DND-41 (cell line): Measurements from ENCODE around the gene SGSM2.

Experiments
- ATAC-seq: fragments of 200-7000 bp; cut with Tn5 transposase; 3 replicates; pipeline ENCODE4 v1.9.1; 2021; ENCODE audit warnings: low read depth; ENCODE audit not compliant: insufficient read depth
- DNase-seq: peaks from one replicate; pipeline ENCODE4 v3.0.0-alpha.2; 2020
- H2AFZ ChIP-seq: 2 replicates; pipeline ENCODE4 v1.6.0; 2012; ENCODE audit warnings: low read depth, low read length
- H3K27ac ChIP-seq: 2 replicates; pipeline ENCODE4 v1.5.1; 2012; ENCODE audit warnings: low read length, inconsistent platforms
- H3K27me3 ChIP-seq: fragments of 200-600 bp; sonication (generic); 2 replicates; pipeline ENCODE4 v1.6.0; 2012; ENCODE audit warnings: low read length, mild to moderate bottlenecking, inconsistent platforms; ENCODE audit not compliant: insufficient read depth, poor library complexity
- H3K36me3 ChIP-seq: 2 replicates; pipeline ENCODE4 v1.5.1; 2012; ENCODE audit warnings: low read length, inconsistent platforms; ENCODE audit not compliant: insufficient read depth
- H3K4me1 ChIP-seq: 2 replicates; pipeline ENCODE4 v1.5.1; 2012; ENCODE audit warnings: mild to moderate bottlenecking, low read length; ENCODE audit not compliant: insufficient read depth
- H3K4me2 ChIP-seq: 2 replicates; pipeline ENCODE4 v1.6.0; 2012; ENCODE audit warnings: mild to moderate bottlenecking, moderate library complexity, low read length, inconsistent platforms; ENCODE audit not compliant: insufficient read depth
- H3K4me3 ChIP-seq, 2 experiments: fragments of 200-600 bp in 1 of 2; shearing (Covaris generic) in 1 of 2; 2 replicates each; pipeline ENCODE4 v1.5.1; 2012 to 2016; ENCODE audit warnings: inconsistent platforms in 2 of 2, low read length in 2 of 2, mild to moderate bottlenecking in 2 of 2, low read depth in 1 of 2, moderate library complexity in 1 of 2
- H3K79me2 ChIP-seq: 2 replicates; pipeline ENCODE4 v1.6.0; 2012; ENCODE audit warnings: low read length, inconsistent platforms; ENCODE audit not compliant: insufficient read depth
- H3K9ac ChIP-seq: 2 replicates; pipeline ENCODE4 v1.6.0; 2012; ENCODE audit warnings: low read depth, mild to moderate bottlenecking, inconsistent platforms, low read length, moderate library complexity
- H3K9me3 ChIP-seq: 2 replicates; pipeline ENCODE4 v1.5.1; 2012; ENCODE audit warnings: low read length, moderate library complexity, mild to moderate bottlenecking, inconsistent platforms; ENCODE audit not compliant: insufficient read depth, severe bottlenecking
- H4K20me1 ChIP-seq: 2 replicates; pipeline ENCODE4 v1.6.0; 2012; ENCODE audit warnings: low read length; ENCODE audit not compliant: insufficient read depth
- CTCF ChIP-seq: IDR thresholded peaks from 2 replicates; pipeline ENCODE4 v1.5.1; 2012; ENCODE audit warnings: borderline replicate concordance, low read length, moderate library complexity, mild to moderate bottlenecking; ENCODE audit not compliant: poor library complexity, severe bottlenecking; ENCODE audit errors: extremely low read depth
- EZH2 ChIP-seq: IDR thresholded peaks from 3 replicates; pipeline ENCODE4 v1.6.1; 2012; ENCODE audit warnings: borderline replicate concordance, low read depth, mild to moderate bottlenecking, moderate library complexity, low read length, inconsistent platforms; ENCODE audit not compliant: severe bottlenecking

Gene SGSM2

GRCh38 chr17:2295575-2295974, 41.7 kb upstream of the SGSM2 start:
- Histone ChIP-seq H3K9me3 (no peaks in the 10 kb centered on the region), H3K4me2 (no peak overlapping the region), H4K20me1 (peaks cover 14% of the 10 kb centered on the region; the same call in 1 of the 2 replicates), H3K27ac (0 out of 2 replicates have a peak overlapping the region, but pooled peaks have one; percentile 11), H3K27me3 (no peaks in the 10 kb centered on the region), H3K79me2 (peaks cover 62% of the 10 kb centered on the region), H3K9ac (no peak overlapping the region), H2AFZ (no peak overlapping the region), H3K36me3 (peaks cover 91% of the 10 kb centered on the region), H3K4me1 (0 out of 2 replicates have a peak, but pooled peaks cover 6% of the 10 kb centered on the region), H3K4me3 (no peak overlapping the region)
- DNase-seq (no peak), ATAC-seq (no peak)
- TF ChIP-seq EZH2 (no peak), CTCF (no peak)

- TF ChIP-seq CTCF: no peak
- no peak for TF ChIP-seq EZH2
- ATAC-seq (no peak), DNase-seq (no peak)
- Histone ChIP-seq H3K9me3 (no peaks in the 10 kb centered on the region), H2AFZ (no peak overlapping the region), H3K27ac (no peak overlapping the region), H4K20me1 (peaks cover 20% of the 10 kb centered on the region), H3K4me1 (peaks cover 19% of the 10 kb centered on the region), H3K4me2 (no peak overlapping the region), H3K27me3 (no peaks in the 10 kb centered on the region), H3K9ac (no peak overlapping the region), H3K4me3 (no peak overlapping the region), H3K36me3 (peaks cover 85% of the 10 kb centered on the region), H3K79me2 (peaks cover 77% of the 10 kb centered on the region)
Observed at GRCh38 chr17:2297023-2297422, 40.3 kb upstream of the SGSM2 start.

- Histone ChIP-seq H3K4me2 (no peak overlapping the region), H3K9me3 (no peaks in the 10 kb centered on the region), H3K36me3 (peaks cover 71% of the 10 kb centered on the region), H4K20me1 (peaks cover 28% of the 10 kb centered on the region), H3K79me2 (peaks cover 91% of the 10 kb centered on the region), H2AFZ (no peak overlapping the region), H3K9ac (no peak overlapping the region), H3K4me1 (peaks cover 27% of the 10 kb centered on the region), H3K27me3 (no peaks in the 10 kb centered on the region), H3K27ac (no peak overlapping the region), H3K4me3 (no peak overlapping the region)
- no peak for TF ChIP-seq CTCF
- TF ChIP-seq EZH2: no peak
- DNase-seq (no peak), ATAC-seq (no peak)
Observed at GRCh38 chr17:2299136-2299535, 38.2 kb upstream of the SGSM2 start.

GRCh38 chr17:2299756-2300155, 37.5 kb upstream of the SGSM2 start:
- Histone ChIP-seq H3K4me3 (no peak overlapping the region), H3K27ac (no peak overlapping the region), H3K4me2 (no peak overlapping the region), H3K9me3 (no peaks in the 10 kb centered on the region), H3K36me3 (peaks cover 65% of the 10 kb centered on the region), H2AFZ (no peak overlapping the region), H4K20me1 (peaks cover 28% of the 10 kb centered on the region), H3K27me3 (no peaks in the 10 kb centered on the region), H3K4me1 (peaks cover 32% of the 10 kb centered on the region), H3K9ac (no peak overlapping the region), H3K79me2 (peaks cover 90% of the 10 kb centered on the region)
- ATAC-seq (no peak), DNase-seq (no peak)
- no peak for TF ChIP-seq CTCF
- TF ChIP-seq EZH2: no peak
